ENCODE measurements around the gene CACFD1.

CACFD1 gene

DNA sequence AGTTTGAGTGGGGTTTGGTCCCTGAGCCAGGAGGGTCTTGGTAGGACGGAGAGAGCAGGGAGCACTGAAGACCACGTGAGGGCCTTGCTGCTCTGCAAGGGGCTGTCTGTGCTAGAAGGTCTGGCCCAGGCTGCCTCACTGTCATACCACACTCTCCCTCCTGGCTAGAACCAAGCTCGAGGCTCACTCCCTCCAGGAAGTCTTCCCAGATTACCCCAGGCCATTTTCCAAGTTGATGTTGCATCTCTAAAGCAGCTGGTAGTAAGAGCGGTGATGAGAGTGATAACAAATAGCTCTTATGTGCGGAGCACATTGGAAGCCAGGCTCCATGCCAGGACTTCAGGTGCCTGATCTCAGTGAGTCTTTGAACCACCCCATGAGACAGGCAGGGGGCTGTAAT lies 58.4 kb downstream of the CACFD1 start:
- DNase-seq (ENCODE audit: low read depth in 2 of 2) = no peak

- DNase-seq (ENCODE audit: low read depth in 2 of 2) = no peak
These were observed 59.1 kb downstream of the CACFD1 start for GRCh38 chr9:133518706-133519449.

DNA sequence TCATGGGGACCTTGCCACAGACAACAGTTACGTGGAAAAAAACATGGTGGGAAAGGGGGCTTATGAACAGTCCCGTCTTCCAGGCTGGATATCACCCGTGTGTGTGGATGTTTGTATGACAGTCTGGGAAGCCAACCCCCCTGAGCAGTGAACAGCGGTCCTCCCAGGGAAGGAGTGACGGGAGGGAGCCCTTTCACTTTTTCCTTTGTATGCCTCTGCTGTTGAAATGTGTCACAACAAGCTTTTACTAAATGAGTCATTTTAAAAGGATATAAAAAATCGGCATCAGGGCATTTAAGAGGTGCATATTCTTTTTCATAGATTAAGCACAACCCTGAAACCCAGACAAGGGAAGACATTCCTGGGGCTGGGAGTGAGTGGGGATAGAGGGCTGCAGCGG lies 59.9 kb downstream of the CACFD1 start:
- no peak for DNase-seq (ENCODE audit: low read depth in 2 of 2)

- no peak for DNase-seq (ENCODE audit: low read depth in 2 of 2)
These were observed 60.5 kb downstream of the CACFD1 start for GRCh38 chr9:133520121-133520835.

Data from stimulated activated CD4-positive, alpha-beta T cell treated with anti-CD3 and anti-CD28 coated beads, Interleukin-15, amount 100 ng/mL, for 48 hours (primary cell).